GM03348 (cell line): ENCODE measurements around the gene RUSC2.
"Not testable (repeated sequence)": the region's sequence is repeated elsewhere in the genome, so short reads cannot be mapped to it uniquely, and the experiment has no call there.

ENCODE experiments used
- DNase-seq: peaks from one replicate; pipeline ENCODE4 v3.0.0; 2012; ENCODE audit warnings: low spot score

Gene RUSC2

GRCh38 chr9:35490910-35491465 lies 1.1 kb downstream of the RUSC2 start:
- no peak for DNase-seq

GRCh38 chr9:35493119-35493518 lies 3.2 kb downstream of the RUSC2 start:
- not testable (repeated sequence) for DNase-seq

GRCh38 chr9:35495984-35496383 lies 6.1 kb downstream of the RUSC2 start:
- no peak for DNase-seq

GRCh38 chr9:35498245-35498644 lies 8.3 kb downstream of the RUSC2 start:
- not testable (repeated sequence) for DNase-seq

- no peak for DNase-seq
Measured at GRCh38 chr9:35499029-35499700, 9.3 kb downstream of the RUSC2 start.

- no peak for DNase-seq
Measured at GRCh38 chr9:35499701-35500030, 9.8 kb downstream of the RUSC2 start.

GRCh38 chr9:35500130-35500748 lies 10.3 kb downstream of the RUSC2 start:
- DNase-seq, result no peak

GRCh38 chr9:35501946-35502345 lies 12.0 kb downstream of the RUSC2 start:
- DNase-seq, result no peak

- no peak for DNase-seq
Measured at GRCh38 chr9:35506359-35506758, 16.4 kb downstream of the RUSC2 start.

- no peak for DNase-seq
Measured at GRCh38 chr9:35508069-35508468, 18.2 kb downstream of the RUSC2 start.

GRCh38 chr9:35510383-35510753 lies 20.5 kb downstream of the RUSC2 start:
- DNase-seq, result no peak

GRCh38 chr9:35510754-35511428 lies 21.0 kb downstream of the RUSC2 start:
- peak; percentile 61 for DNase-seq

- DNase-seq, result no peak
Measured at GRCh38 chr9:35511453-35511852, 21.5 kb downstream of the RUSC2 start.

GRCh38 chr9:35515766-35516165 lies 25.9 kb downstream of the RUSC2 start:
- no peak for DNase-seq

GRCh38 chr9:35516479-35516878 lies 26.6 kb downstream of the RUSC2 start:
- DNase-seq, result peak; percentile 59

GRCh38 chr9:35517131-35517530 lies 27.2 kb downstream of the RUSC2 start:
- DNase-seq, result no peak

- DNase-seq, result no peak
Measured at GRCh38 chr9:35517552-35518224, 27.8 kb downstream of the RUSC2 start.

- DNase-seq, result peak; percentile 72
Measured at GRCh38 chr9:35518225-35518821, 28.4 kb downstream of the RUSC2 start.

- peak; percentile 51 for DNase-seq
Measured at GRCh38 chr9:35518981-35519679, 29.2 kb downstream of the RUSC2 start.

GRCh38 chr9:35519692-35520363 lies 29.9 kb downstream of the RUSC2 start:
- no peak for DNase-seq

GRCh38 chr9:35520364-35520710 lies 30.4 kb downstream of the RUSC2 start:
- no peak for DNase-seq
